MM.1S (cell line): Measurements from ENCODE around the gene LRRC74B.
"Not testable (repeated sequence)": the region's sequence is repeated elsewhere in the genome, so short reads cannot be mapped to it uniquely, and the experiment has no call there.

Experiments
- DNase-seq: peaks from one replicate; pipeline ENCODE4 v3.0.0-alpha.2; 2015
- H2AFZ ChIP-seq: fragments of 300-600 bp; sonication (generic); 2 replicates; pipeline ENCODE4 v1.6.0; 2016; ENCODE audit warnings: antibody characterized with exemption, low read length
- H3F3A ChIP-seq: fragments of 300-600 bp; sonication (generic); 2 replicates; pipeline ENCODE4 v1.6.1; 2016; ENCODE audit warnings: mild to moderate bottlenecking, antibody characterized with exemption, low read length, moderate library complexity, mixed read lengths; ENCODE audit not compliant: insufficient read depth
- H3K27ac ChIP-seq: fragments of 300-600 bp; sonication (generic); 2 replicates; pipeline ENCODE4 v1.5.1; 2016; ENCODE audit warnings: mild to moderate bottlenecking, low read length
- H3K27me3 ChIP-seq: fragments of 300-600 bp; sonication (generic); replicated peaks from 2 replicates; pipeline ENCODE4 v1.6.0; 2016; ENCODE audit warnings: low read length; ENCODE audit not compliant: insufficient read depth
- H3K36me3 ChIP-seq: fragments of 300-600 bp; sonication (generic); replicated peaks from 2 replicates; pipeline ENCODE4 v1.6.1; 2016; ENCODE audit warnings: mild to moderate bottlenecking, low read length, mixed read lengths; ENCODE audit not compliant: insufficient read depth
- H3K4me1 ChIP-seq: fragments of 300-600 bp; sonication (generic); 2 replicates; pipeline ENCODE4 v1.6.1; 2016; ENCODE audit warnings: low read length, mixed read lengths
- H3K4me2 ChIP-seq: fragments of 300-600 bp; sonication (generic); 2 replicates; pipeline ENCODE4 v1.6.0; 2016; ENCODE audit warnings: low read depth, low read length
- H3K4me3 ChIP-seq: fragments of 300-600 bp; sonication (generic); 2 replicates; pipeline ENCODE4 v1.5.1; 2016; ENCODE audit warnings: low read length, mixed read lengths
- H3K79me2 ChIP-seq: fragments of 300-600 bp; sonication (generic); 2 replicates; pipeline ENCODE4 v1.6.1; 2016; ENCODE audit warnings: mixed run types, low read length, mixed read lengths
- H3K9ac ChIP-seq: fragments of 300-600 bp; sonication (generic); 2 replicates; pipeline ENCODE4 v1.6.1; 2016; ENCODE audit warnings: low read length, mixed read lengths
- H3K9me2 ChIP-seq: fragments of 300-600 bp; sonication (generic); replicated peaks from 2 replicates; pipeline ENCODE4 v1.6.1; 2016; ENCODE audit warnings: mild to moderate bottlenecking, low read length, mixed read lengths; ENCODE audit not compliant: insufficient read depth
- H3K9me3 ChIP-seq: fragments of 300-600 bp; sonication (generic); replicated peaks from 2 replicates; pipeline ENCODE4 v1.6.1; 2016; ENCODE audit warnings: mild to moderate bottlenecking, low read length, mixed read lengths; ENCODE audit not compliant: insufficient read depth
- H4K20me1 ChIP-seq: fragments of 300-600 bp; sonication (generic); 2 replicates; pipeline ENCODE4 v1.6.1; 2016; ENCODE audit warnings: mild to moderate bottlenecking, low read length, moderate library complexity, mixed read lengths; ENCODE audit not compliant: insufficient read depth
- CTCF ChIP-seq: fragments of 300-600 bp; sonication (generic); IDR thresholded peaks from 2 replicates; pipeline ENCODE4 v1.5.1; 2016; ENCODE audit warnings: antibody characterized with exemption, low read length, mixed read lengths
- EZH2 ChIP-seq: fragments of 300-600 bp; sonication (generic); optimal IDR thresholded peaks from 2 replicates; pipeline ENCODE3; 2017; ENCODE audit warnings: low read depth, mild to moderate bottlenecking, antibody characterized with exemption, low read length, mixed read lengths
- EZH2phosphoT487 ChIP-seq: fragments of 300-600 bp; sonication (generic); IDR thresholded peaks from 2 replicates; pipeline ENCODE4 v1.6.1; 2018; ENCODE audit warnings: antibody characterized with exemption, low read length

Gene LRRC74B

DNA sequence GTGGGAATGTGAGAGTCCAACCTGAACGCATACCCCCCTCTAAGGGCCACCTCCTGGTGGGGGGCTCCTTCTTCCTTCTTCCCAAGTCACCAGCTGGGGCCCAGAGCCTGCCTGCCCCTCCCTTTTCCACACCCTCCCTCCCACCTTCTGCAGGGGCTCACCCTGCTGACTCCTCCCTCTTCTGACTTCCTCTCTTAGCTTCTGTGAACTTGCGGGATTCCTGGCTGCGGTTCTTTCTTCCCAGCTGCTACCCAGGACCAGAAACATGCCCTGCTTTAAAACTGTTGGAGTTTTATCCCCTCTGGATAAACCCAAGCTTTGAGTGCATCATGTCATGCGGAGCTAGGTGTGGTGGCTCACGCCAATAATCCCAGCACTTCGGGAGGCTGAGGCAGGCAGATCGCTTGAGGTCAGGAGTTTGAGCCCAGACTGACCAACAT is 10.2 kb downstream of the LRRC74B start:
- no peaks in the 10 kb centered on the region for H3K79me2 ChIP-seq
- no peaks in the 10 kb centered on the region for H3F3A ChIP-seq
- TF ChIP-seq EZH2phosphoT487: no peak
- no peak for TF ChIP-seq EZH2
- no peak for TF ChIP-seq CTCF
- H4K20me1 ChIP-seq: no peaks in the 10 kb centered on the region
- H3K9me2 ChIP-seq: no peaks in the 10 kb centered on the region
- H3K9ac ChIP-seq: no peak overlapping the region
- no peak for DNase-seq
- H3K27ac ChIP-seq: no peak overlapping the region
- H3K27me3 ChIP-seq: peaks cover 7% of the 10 kb centered on the region
- no peak overlapping the region for H3K4me3 ChIP-seq
- no peaks in the 10 kb centered on the region for H3K36me3 ChIP-seq
- H3K9me3 ChIP-seq: no peaks in the 10 kb centered on the region
- no peak overlapping the region for H2AFZ ChIP-seq
- H3K4me1 ChIP-seq: no peaks in the 10 kb centered on the region
- H3K4me2 ChIP-seq: no peak overlapping the region

GRCh38 chr22:21060363-21060762 is 14.6 kb downstream of the LRRC74B start:
- H3K36me3 ChIP-seq, H3K9me3 ChIP-seq, H3K9ac ChIP-seq, H3F3A ChIP-seq, H3K4me3 ChIP-seq, DNase-seq, H3K27ac ChIP-seq, H3K9me2 ChIP-seq, H3K4me1 ChIP-seq, H3K4me2 ChIP-seq, H3K79me2 ChIP-seq, H4K20me1 ChIP-seq, H2AFZ ChIP-seq: not testable (repeated sequence)
- H3K27me3 ChIP-seq: peaks cover 31% of the 10 kb centered on the region

- H3K27ac ChIP-seq, H2AFZ ChIP-seq, H3K9ac ChIP-seq, H3K4me3 ChIP-seq, H3F3A ChIP-seq, H3K79me2 ChIP-seq, H3K9me3 ChIP-seq, H3K9me2 ChIP-seq, H4K20me1 ChIP-seq, H3K4me2 ChIP-seq, H3K36me3 ChIP-seq, H3K4me1 ChIP-seq: not testable (repeated sequence)
- peak; percentile 57 for DNase-seq
- H3K27me3 ChIP-seq: peaks cover 38% of the 10 kb centered on the region
These were observed 16.0 kb downstream of the LRRC74B start for GRCh38 chr22:21061660-21062321.

DNA sequence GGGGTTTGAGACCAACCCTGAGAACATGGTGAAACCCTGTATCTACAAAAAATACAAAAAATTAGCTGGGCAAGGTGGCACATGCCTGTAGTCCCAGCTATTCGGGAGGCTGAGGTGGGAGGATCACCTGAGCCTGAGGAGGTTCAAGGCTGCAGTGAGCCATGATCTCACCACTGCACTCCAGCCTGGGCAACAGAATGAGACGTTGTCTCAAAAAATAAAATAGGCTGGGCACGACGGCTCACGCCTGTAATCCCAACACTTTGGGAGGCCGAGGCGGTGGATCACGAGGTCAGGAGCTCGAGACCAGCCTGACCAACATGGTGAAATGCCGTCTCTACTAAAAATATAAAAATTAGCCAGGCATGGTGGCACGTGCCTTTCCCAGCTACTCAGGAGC is 18.7 kb downstream of the LRRC74B start:
- DNase-seq, H3K36me3 ChIP-seq, H3K9me3 ChIP-seq, H4K20me1 ChIP-seq, H3K9ac ChIP-seq, H3K4me3 ChIP-seq, H3K9me2 ChIP-seq, H3K4me1 ChIP-seq, H3K79me2 ChIP-seq, H3F3A ChIP-seq, H2AFZ ChIP-seq, H3K27ac ChIP-seq, H3K4me2 ChIP-seq: not testable (repeated sequence)
- peaks cover 47% of the 10 kb centered on the region for H3K27me3 ChIP-seq
